Suprapubic skin (tissue), 4 donors: ENCODE data around the gene ASIC4. TPM values are rescaled to one million over a fixed set of nuclear protein-coding genes. Genes with fewer than 3 reads are reported as not detected.

Experiments used
- DNase-seq, 2 donors: peaks; one replicate each; pipeline ENCODE4 v3.0.0-alpha.2; 2019; ENCODE audit warnings: low spot score in 2 of 2
- H3K27ac ChIP-seq: fragments of 200-600 bp; sonication (generic); one replicate; pipeline ENCODE4 v1.5.1; 2019
- H3K27me3 ChIP-seq: fragments of 200-600 bp; sonication (generic); one replicate; pipeline ENCODE4 v1.5.1; 2019
- H3K36me3 ChIP-seq: fragments of 200-600 bp; sonication (generic); one replicate; pipeline ENCODE4 v1.5.1; 2019
- H3K4me1 ChIP-seq: fragments of 200-600 bp; sonication (generic); one replicate; pipeline ENCODE4 v1.5.1; 2019
- H3K4me3 ChIP-seq: fragments of 200-600 bp; sonication (generic); one replicate; pipeline ENCODE4 v1.5.1; 2019; ENCODE audit warnings: mild to moderate bottlenecking
- H3K9me3 ChIP-seq: fragments of 200-600 bp; sonication (generic); one replicate; pipeline ENCODE4 v1.5.1; 2019
- CTCF ChIP-seq, 2 donors: fragments of 200-600 bp in 1 of 2; fragments of 450-650 bp in 1 of 2; sonication (generic) in 1 of 2; IDR thresholded peaks; one replicate each; pipeline ENCODE4 v1.5.1; 2016 to 2019; ENCODE audit warnings: antibody characterized with exemption in 2 of 2, mild to moderate bottlenecking in 1 of 2, moderate library complexity in 1 of 2
- EP300 ChIP-seq: sonication (generic); formaldehyde crosslinking; IDR thresholded peaks from one replicate; pipeline ENCODE4 v1.6.1; 2017; ENCODE audit warnings: antibody characterized with exemption
- POLR2A ChIP-seq, 2 donors: fragments of 450-650 bp; IDR thresholded peaks; one replicate each; pipeline ENCODE4 v1.6.1; 2017; ENCODE audit warnings: antibody characterized with exemption in 2 of 2, mild to moderate bottlenecking in 2 of 2, moderate library complexity in 2 of 2
- POLR2AphosphoS5 ChIP-seq, 3 donors: sonication (generic); formaldehyde crosslinking; IDR thresholded peaks; one replicate each; pipeline ENCODE4 v1.6.1; 2017; ENCODE audit warnings: antibody characterized with exemption in 3 of 3
- WGBS: methylation state at CpG from one replicate; pipeline ENCODE4 v1.1.5; 2018; 5-methylcytosine and 5-hydroxymethylcytosine counted together
- total RNA-seq, 4 donors: library from RNA; depleted of rRNA; stranded (reverse); fragments of >200 nt; gene quantifications; one replicate each; pipeline ENCODE4 v1.1.0, GENCODE V29; 2016

The ASIC4 gene
- total RNA-seq, 4 donors from 2014 or later, result not detected

GRCh38 chr2:219540784-219541504 is 26.7 kb downstream of the ASIC4 start:
- no peak overlapping the region for H3K4me3 ChIP-seq
- H3K27ac ChIP-seq, result no peak overlapping the region
- no peak for TF ChIP-seq EP300
- TF ChIP-seq CTCF (IDR thresholded peaks at IDR 0.05), result no peak
- TF ChIP-seq POLR2A (IDR thresholded peaks at IDR 0.05), result no peak
- TF ChIP-seq POLR2AphosphoS5 (IDR thresholded peaks at IDR 0.05), result no peak
- WGBS, result 93% methylated on average over 10 of the region's 12 CpGs
- peaks cover 24% of the 10 kb centered on the region for H3K36me3 ChIP-seq
- no peaks in the 10 kb centered on the region for H3K9me3 ChIP-seq
- no peak for DNase-seq
- H3K27me3 ChIP-seq, result no peaks in the 10 kb centered on the region
- H3K4me1 ChIP-seq, result peaks cover 35% of the 10 kb centered on the region

- H3K27me3 ChIP-seq, result no peaks in the 10 kb centered on the region
- H3K4me1 ChIP-seq, result peaks cover 35% of the 10 kb centered on the region
- TF ChIP-seq CTCF (IDR thresholded peaks at IDR 0.05), result peak; percentile 87 to 93
- TF ChIP-seq EP300, result no peak
- TF ChIP-seq POLR2AphosphoS5 (IDR thresholded peaks at IDR 0.05), result peak in 1 of 3 donors; percentile 20
- TF ChIP-seq POLR2A (IDR thresholded peaks at IDR 0.05), result no peak
- peak overlapping the region; percentile 42 for H3K4me3 ChIP-seq
- H3K36me3 ChIP-seq, result peaks cover 24% of the 10 kb centered on the region
- H3K27ac ChIP-seq, result no peak overlapping the region
- peak in 1 of 2 donors; percentile 83 for DNase-seq
- WGBS, result 8% methylated on average over 10 of the region's 48 CpGs
- no peaks in the 10 kb centered on the region for H3K9me3 ChIP-seq
These were observed 27.4 kb downstream of the ASIC4 start for GRCh38 chr2:219541611-219542180.

GRCh38 chr2:219542931-219543595 is 28.8 kb downstream of the ASIC4 start:
- 1% methylated on average over 44 of the region's 66 CpGs for WGBS
- TF ChIP-seq POLR2A (IDR thresholded peaks at IDR 0.05), result no peak
- no peak for TF ChIP-seq EP300
- TF ChIP-seq CTCF (IDR thresholded peaks at IDR 0.05), result no peak
- no peak for TF ChIP-seq POLR2AphosphoS5 (IDR thresholded peaks at IDR 0.05)

GRCh38 chr2:219543596-219544358 is 29.5 kb downstream of the ASIC4 start, which contains the start of the genes CHPF and TMEM198:
Gene CHPF (minus strand): TSS chr2:219543809. CDS start chr2:219543538, 271 bp downstream.
Gene TMEM198 (plus strand): TSS chr2:219544028. CDS start chr2:219544728, 700 bp downstream.
- H3K36me3 ChIP-seq, result peaks cover 23% of the 10 kb centered on the region
- H3K27me3 ChIP-seq, result no peaks in the 10 kb centered on the region
- no peak for TF ChIP-seq EP300
- peak in 1 of 3 donors; percentile 13 for TF ChIP-seq POLR2AphosphoS5 (IDR thresholded peaks at IDR 0.05)
- H3K4me1 ChIP-seq, result peaks cover 26% of the 10 kb centered on the region
- H3K4me3 ChIP-seq, result peak within 1 kb of the TSS; percentile 59
- DNase-seq, result peak; percentile 98 to 99
- under 1% methylated on average over 15 of the region's 75 CpGs for WGBS
- no peaks in the 10 kb centered on the region for H3K9me3 ChIP-seq
- peak within 1 kb of the TSS; percentile 81 for H3K27ac ChIP-seq

More at GRCh38 chr2:219542931-219543595, 28.8 kb downstream of the ASIC4 start:
- Histone ChIP-seq H3K27ac (peak overlapping the region; percentile 81), H3K4me3 (peak overlapping the region; percentile 59), H3K27me3 (no peaks in the 10 kb centered on the region), H3K36me3 (peaks cover 24% of the 10 kb centered on the region), H3K9me3 (no peaks in the 10 kb centered on the region), H3K4me1 (peaks cover 26% of the 10 kb centered on the region)
- DNase-seq, result no peak

- WGBS, result 47% methylated on average over 9 of the region's 9 CpGs
- Histone ChIP-seq H3K4me3 (peak overlapping the region; percentile 59), H3K4me1 (peaks cover 26% of the 10 kb centered on the region), H3K9me3 (no peaks in the 10 kb centered on the region), H3K27ac (no peak overlapping the region), H3K36me3 (peaks cover 15% of the 10 kb centered on the region), H3K27me3 (no peaks in the 10 kb centered on the region)
- DNase-seq, result no peak
- TF ChIP-seq POLR2A (IDR thresholded peaks at IDR 0.05), result no peak
- TF ChIP-seq EP300, result no peak
These were observed 30.3 kb downstream of the ASIC4 start for GRCh38 chr2:219544567-219544966.
